ENCODE results near the gene QSER1. TPM values are rescaled to one million over a fixed set of nuclear protein-coding genes. Genes with fewer than 3 reads are reported as not detected.
A peak's percentile ranks its signal among the peaks of the same experiment; 100 is the strongest.

The QSER1 gene
- 10 to 100 TPM; 35.4 to 42.7 TPM for total RNA-seq
- 18.1 TPM for polyA plus RNA-seq (ENCODE audit: insufficient read depth, low read depth, low replicate concordance)
- long read RNA-seq, donor 1, partial matches to known transcripts, result 7 of 8 reads
- long read RNA-seq, donor 1, other reads (novel, unspliced or antisense), result 0 of 8 reads
- long read RNA-seq, donor 2, result 0 reads

DNA sequence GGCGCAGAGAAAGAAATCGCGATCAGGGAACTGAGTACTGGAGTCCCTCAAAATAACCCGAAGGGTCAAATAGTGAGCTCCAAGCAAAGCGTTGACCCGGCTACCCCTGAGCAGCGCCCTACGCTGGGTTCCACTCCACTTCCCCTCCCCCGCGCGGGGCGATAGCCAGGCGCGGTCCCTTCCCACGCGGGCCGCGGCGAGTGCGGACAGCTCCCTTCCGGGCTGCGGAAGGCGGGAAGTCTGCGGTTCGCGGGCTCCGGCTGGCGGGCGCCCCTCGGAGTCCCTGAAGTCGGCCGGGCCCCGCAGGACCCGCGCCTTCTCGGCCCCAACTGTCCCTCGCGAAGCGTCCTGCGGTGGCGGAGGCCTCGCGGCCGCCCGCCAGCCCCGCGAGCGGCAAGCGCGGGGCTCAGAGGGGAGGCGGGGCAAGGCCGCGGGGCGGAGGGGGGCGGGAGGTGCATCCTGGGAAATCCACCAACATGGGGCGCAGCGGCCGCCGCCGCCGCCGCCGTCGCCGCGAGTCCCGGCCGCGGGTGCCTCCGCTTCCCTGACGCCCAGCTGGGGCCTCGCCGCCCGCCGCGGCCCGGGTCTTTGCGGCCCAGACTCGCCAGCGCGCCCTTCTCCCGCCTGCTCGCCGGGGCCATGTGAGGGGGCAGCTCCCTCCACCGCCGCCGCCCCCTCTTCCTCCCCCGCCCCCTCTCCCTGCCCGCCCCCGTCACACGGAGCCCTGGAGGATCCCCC lies at the start of gene QSER1:
TSS of gene QSER1 (plus strand) at position 457 of the 738 bp plus-strand sequence. CDS start 315 bp downstream, outside the sequence.
- H3K9me3 ChIP-seq, result no peaks in the 10 kb centered on the region
- peak within 1 kb of the TSS; percentile 91 to 96 for H3K27ac ChIP-seq
- TF ChIP-seq CTCF (IDR thresholded peaks at IDR 0.05), result no peak
- TF ChIP-seq POLR2A (IDR thresholded peaks at IDR 0.05), result no peak
- no peaks in the 10 kb centered on the region for H3K36me3 ChIP-seq (ENCODE audit: low read depth, missing control alignments)
- peak; percentile 75 for DNase-seq
- intact Hi-C loops (cut with DNase I; ENCODE audit: low total_unique reads), result no loop called here
- peak within 1 kb of the TSS; percentile 84 to 86 for H3K4me3 ChIP-seq
- H3K27me3 ChIP-seq, result no peaks in the 10 kb centered on the region
- 0 to 1% methylated on average over 6 to 62 of the region's 91 CpGs for WGBS, 2 donors
- H3K4me1 ChIP-seq, result no peaks in the 10 kb centered on the region

GRCh38 chr11:32843544-32843943 lies 49.1 kb upstream of the QSER1 start:
- TF ChIP-seq CTCF (IDR thresholded peaks at IDR 0.05) (no peak), POLR2A (IDR thresholded peaks at IDR 0.05) (no peak)
- no peak overlapping the region for H3K27ac ChIP-seq
- no peak for DNase-seq
- 68 to 85% methylated on average over 3 of the region's 3 CpGs for WGBS, 2 donors
- H3K9me3 ChIP-seq, result no peaks in the 10 kb centered on the region
- H3K36me3 ChIP-seq (ENCODE audit: low read depth, missing control alignments), result no peaks in the 10 kb centered on the region
- H3K27me3 ChIP-seq, result no peaks in the 10 kb centered on the region
- no peak overlapping the region for H3K4me3 ChIP-seq
- intact Hi-C loops (cut with DNase I; ENCODE audit: low total_unique reads), result no loop called here
- no peaks in the 10 kb centered on the region for H3K4me1 ChIP-seq

- TF ChIP-seq POLR2A (IDR thresholded peaks at IDR 0.05) (no peak), CTCF (IDR thresholded peaks at IDR 0.05) (no peak)
- Histone ChIP-seq H3K4me1 (no peaks in the 10 kb centered on the region), H3K27me3 (no peaks in the 10 kb centered on the region), H3K9me3 (no peaks in the 10 kb centered on the region), H3K27ac (no peak overlapping the region), H3K4me3 (no peak overlapping the region), H3K36me3 (ENCODE audit: low read depth, missing control alignments) (no peaks in the 10 kb centered on the region)
- no peak for DNase-seq
- WGBS, 2 donors, result 83 to 88% methylated on average over 2 of the region's 2 CpGs
- intact Hi-C loops (cut with DNase I; ENCODE audit: low total_unique reads), result no loop called here
These were observed 45.1 kb upstream of the QSER1 start for GRCh38 chr11:32847511-32847910.

GRCh38 chr11:32849761-32850160 lies 42.9 kb upstream of the QSER1 start:
- H3K9me3 ChIP-seq, result no peaks in the 10 kb centered on the region
- 70 to 82% methylated on average over 1 of the region's 1 CpG for WGBS, 2 donors
- H3K4me3 ChIP-seq, result no peak overlapping the region
- no peaks in the 10 kb centered on the region for H3K36me3 ChIP-seq (ENCODE audit: low read depth, missing control alignments)
- intact Hi-C loops (cut with DNase I; ENCODE audit: low total_unique reads), result no loop called here
- H3K27ac ChIP-seq, result no peak overlapping the region
- no peaks in the 10 kb centered on the region for H3K4me1 ChIP-seq
- DNase-seq, result no peak
- TF ChIP-seq CTCF (IDR thresholded peaks at IDR 0.05) (no peak), POLR2A (IDR thresholded peaks at IDR 0.05) (no peak)
- H3K27me3 ChIP-seq, result no peaks in the 10 kb centered on the region

Data from testis (tissue), 5 donors.